ENCODE measurements around the gene ELOVL6. TPM values are rescaled to one million over a fixed set of nuclear protein-coding genes. Genes with fewer than 3 reads are reported as not detected.

ELOVL6 gene
- total RNA-seq, 1 experiment from 2014 or later: 23.5 TPM

DNA sequence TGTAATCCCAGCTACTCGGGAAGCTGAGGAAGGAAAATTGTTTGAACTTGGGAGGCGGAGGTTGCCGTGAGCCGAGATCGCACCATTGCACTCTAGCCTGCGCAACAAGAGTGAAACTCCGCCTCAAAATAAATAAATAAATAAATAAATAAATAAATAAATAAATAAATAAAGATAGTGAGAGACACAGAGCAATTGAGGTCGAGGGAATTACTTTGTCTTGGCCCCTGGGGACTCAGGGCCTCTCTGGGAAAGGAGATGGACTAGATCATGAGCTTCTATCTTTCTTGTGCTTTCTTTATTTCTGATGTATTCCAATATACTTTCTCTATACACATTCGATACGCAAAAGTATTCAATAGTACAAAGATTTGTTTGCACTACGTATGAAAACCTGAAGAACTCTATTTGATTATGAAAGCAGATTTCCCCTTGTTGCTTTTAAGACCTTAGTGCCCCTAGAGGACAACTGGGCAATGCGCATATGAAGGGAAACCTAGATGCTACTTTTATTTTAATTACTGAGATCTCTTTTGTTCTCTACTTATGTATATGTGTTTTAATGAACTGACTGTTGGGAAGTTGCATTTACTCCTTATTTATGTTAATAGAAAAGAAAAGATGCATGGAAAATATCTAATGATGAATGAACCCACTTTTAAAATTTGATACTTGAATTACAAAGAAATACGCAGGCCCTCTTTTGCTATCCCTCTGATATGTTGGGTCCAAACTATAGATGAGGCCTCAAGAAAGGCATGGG, 12.8 kb upstream of the ELOVL6 start:
- no peak overlapping the region for H3K4me3 Mint-ChIP-seq (ENCODE audit: unreplicated experiment)
- ChIA-PET CTCF (interaction anchor here (0.6 to 2.9 kb wide), 17 partner anchors 9 to 639 kb away, joined by 3 to 38 read pairs (median 3); partner anchors contain the start of gene ELOVL6), POLR2A (interaction anchor here (0.6 kb wide), 1 partner anchor 290 kb away, joined by 3 read pairs; no protein-coding TSS in a partner anchor)
- peaks cover 4% of the 10 kb centered on the region for H3K9me3 Mint-ChIP-seq (ENCODE audit: unreplicated experiment)
- H3K4me1 Mint-ChIP-seq (ENCODE audit: insufficient read depth, unreplicated experiment): no peaks in the 10 kb centered on the region
- H3K36me3 Mint-ChIP-seq (ENCODE audit: insufficient read depth, unreplicated experiment): no peaks in the 10 kb centered on the region
- DNase-seq (ENCODE audit: unreplicated experiment): peak; percentile 66
- no peaks in the 10 kb centered on the region for H3K27me3 Mint-ChIP-seq (ENCODE audit: insufficient read depth, unreplicated experiment)
- TF ChIP-seq, protein P1, sequence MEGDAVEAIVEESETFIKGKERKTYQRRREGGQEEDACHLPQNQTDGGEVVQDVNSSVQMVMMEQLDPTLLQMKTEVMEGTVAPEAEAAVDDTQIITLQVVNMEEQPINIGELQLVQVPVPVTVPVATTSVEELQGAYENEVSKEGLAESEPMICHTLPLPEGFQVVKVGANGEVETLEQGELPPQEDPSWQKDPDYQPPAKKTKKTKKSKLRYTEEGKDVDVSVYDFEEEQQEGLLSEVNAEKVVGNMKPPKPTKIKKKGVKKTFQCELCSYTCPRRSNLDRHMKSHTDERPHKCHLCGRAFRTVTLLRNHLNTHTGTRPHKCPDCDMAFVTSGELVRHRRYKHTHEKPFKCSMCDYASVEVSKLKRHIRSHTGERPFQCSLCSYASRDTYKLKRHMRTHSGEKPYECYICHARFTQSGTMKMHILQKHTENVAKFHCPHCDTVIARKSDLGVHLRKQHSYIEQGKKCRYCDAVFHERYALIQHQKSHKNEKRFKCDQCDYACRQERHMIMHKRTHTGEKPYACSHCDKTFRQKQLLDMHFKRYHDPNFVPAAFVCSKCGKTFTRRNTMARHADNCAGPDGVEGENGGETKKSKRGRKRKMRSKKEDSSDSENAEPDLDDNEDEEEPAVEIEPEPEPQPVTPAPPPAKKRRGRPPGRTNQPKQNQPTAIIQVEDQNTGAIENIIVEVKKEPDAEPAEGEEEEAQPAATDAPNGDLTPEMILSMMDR (IDR thresholded peaks at IDR 0.05; ENCODE audit: unreplicated experiment): peak; percentile 79
- intact Hi-C loops (cut with micrococcal nuclease): loop anchor here (1.0 kb wide), 1 partner anchor 161 kb away; no protein-coding TSS in a partner anchor
- BruUV-seq (replicated peaks): no TSS peak
- no peak overlapping the region for H3K27ac Mint-ChIP-seq (ENCODE audit: low read depth, unreplicated experiment)

DNA sequence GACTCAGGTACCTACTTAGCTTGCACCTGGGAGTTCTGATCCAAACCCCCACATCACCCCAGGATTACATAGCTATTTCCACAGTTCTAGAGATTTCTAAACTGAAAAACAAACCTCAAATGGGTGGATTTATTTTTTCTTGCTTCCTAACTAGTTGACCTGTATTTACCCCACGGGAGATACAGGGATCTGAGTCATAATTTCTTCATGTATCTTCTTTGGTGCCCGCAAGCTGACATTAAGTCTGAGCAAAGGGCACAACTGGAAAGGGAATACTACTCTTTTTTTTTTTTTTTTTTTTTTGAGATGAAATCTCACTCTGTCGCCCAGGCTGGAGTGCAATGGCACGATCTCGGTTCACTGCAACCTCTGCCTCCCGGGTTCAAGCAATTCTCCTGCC, 10.0 kb upstream of the ELOVL6 start:
- intact Hi-C loops (cut with micrococcal nuclease): no loop called here
- Mint-ChIP-seq H3K36me3 (ENCODE audit: insufficient read depth, unreplicated experiment) (no peaks in the 10 kb centered on the region), H3K9me3 (ENCODE audit: unreplicated experiment) (peaks cover 8% of the 10 kb centered on the region), H3K27me3 (ENCODE audit: insufficient read depth, unreplicated experiment) (no peaks in the 10 kb centered on the region), H3K27ac (ENCODE audit: low read depth, unreplicated experiment) (no peak overlapping the region), H3K4me3 (ENCODE audit: unreplicated experiment) (no peak overlapping the region), H3K4me1 (ENCODE audit: insufficient read depth, unreplicated experiment) (no peaks in the 10 kb centered on the region)
- TF ChIP-seq, protein P1 (IDR thresholded peaks at IDR 0.05; ENCODE audit: unreplicated experiment): no peak
- DNase-seq (ENCODE audit: unreplicated experiment): peak; percentile 35
- CTCF ChIA-PET: interaction anchor here (0.6 to 2.7 kb wide), 4 partner anchors 16 to 203 kb away, joined by 3 to 14 read pairs (median 3); no protein-coding TSS in a partner anchor
- BruUV-seq (replicated peaks): no TSS peak
- POLR2A ChIA-PET: interaction anchor here (1.0 kb wide), 1 partner anchor 160 kb away, joined by 4 read pairs; no protein-coding TSS in a partner anchor

DNA sequence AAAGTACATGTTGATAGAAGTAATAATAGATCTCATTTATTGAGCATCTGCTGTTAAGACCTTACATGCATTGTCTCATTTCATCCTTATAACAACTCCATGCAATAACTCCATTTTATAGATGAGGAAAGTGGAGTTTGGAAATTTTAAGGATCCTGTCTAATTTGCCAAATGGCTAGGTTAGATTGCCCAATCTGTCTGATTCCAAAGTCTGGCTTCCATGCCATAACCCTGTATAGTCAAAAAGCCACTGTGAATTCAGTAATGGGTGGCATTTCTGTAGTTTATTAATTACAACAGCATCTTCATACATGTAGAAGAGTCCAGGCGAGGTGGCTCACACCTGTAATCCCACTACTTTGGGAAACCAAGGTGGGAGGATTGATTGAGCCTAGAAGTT, 8.8 kb upstream of the ELOVL6 start:
- Mint-ChIP-seq H3K27me3 (ENCODE audit: insufficient read depth, unreplicated experiment) (no peaks in the 10 kb centered on the region), H3K4me1 (ENCODE audit: insufficient read depth, unreplicated experiment) (no peaks in the 10 kb centered on the region), H3K36me3 (ENCODE audit: insufficient read depth, unreplicated experiment) (no peaks in the 10 kb centered on the region), H3K4me3 (ENCODE audit: unreplicated experiment) (no peak overlapping the region), H3K9me3 (ENCODE audit: unreplicated experiment) (peaks cover 8% of the 10 kb centered on the region), H3K27ac (ENCODE audit: low read depth, unreplicated experiment) (no peak overlapping the region)
- ChIA-PET POLR2A (interaction anchor here (0.8 kb wide), 1 partner anchor 14 kb away, joined by 3 read pairs; no protein-coding TSS in a partner anchor), CTCF (interaction anchor here (0.5 to 2.7 kb wide), 4 partner anchors 9 to 158 kb away, joined by 3 to 14 read pairs (median 4); partner anchors contain the start of gene ELOVL6)
- DNase-seq (ENCODE audit: unreplicated experiment): no peak
- intact Hi-C loops (cut with micrococcal nuclease): no loop called here
- TF ChIP-seq, protein P1 (IDR thresholded peaks at IDR 0.05; ENCODE audit: unreplicated experiment): no peak
- no TSS peak for BruUV-seq (replicated peaks)

DNA sequence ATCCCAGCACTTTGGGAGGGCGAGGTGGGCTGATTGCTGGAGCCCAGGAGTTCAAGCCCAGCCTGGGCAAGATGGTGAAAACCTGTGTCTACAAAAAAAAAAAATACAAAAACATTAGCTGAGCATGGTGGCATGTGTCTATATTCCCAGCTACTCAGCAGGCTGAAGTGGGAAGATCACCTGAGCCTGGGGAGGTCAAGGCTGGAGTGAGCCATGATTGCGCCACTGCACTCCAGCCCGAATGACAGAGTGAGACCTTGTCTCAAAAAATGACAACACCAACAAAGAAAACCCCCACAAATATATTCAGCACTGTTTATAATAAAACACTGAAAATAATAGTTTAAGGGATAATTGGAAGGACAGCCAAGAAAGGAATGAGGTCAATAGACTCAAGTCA, 3.6 kb upstream of the ELOVL6 start:
- peaks cover 8% of the 10 kb centered on the region for H3K9me3 Mint-ChIP-seq (ENCODE audit: unreplicated experiment)
- intact Hi-C loops (cut with micrococcal nuclease): no loop called here
- no peak overlapping the region for H3K4me3 Mint-ChIP-seq (ENCODE audit: unreplicated experiment)

More for the DNA sequence above, 3.6 kb upstream of the ELOVL6 start:
- peaks cover 4% of the 10 kb centered on the region for H3K36me3 Mint-ChIP-seq (ENCODE audit: insufficient read depth, unreplicated experiment)
- POLR2A ChIA-PET: no interaction called here
- H3K4me1 Mint-ChIP-seq (ENCODE audit: insufficient read depth, unreplicated experiment): peaks cover 6% of the 10 kb centered on the region
- CTCF ChIA-PET: interaction anchor here (2.3 kb wide), 1 partner anchor 307 kb away, joined by 7 read pairs; no protein-coding TSS in a partner anchor
- no peaks in the 10 kb centered on the region for H3K27me3 Mint-ChIP-seq (ENCODE audit: insufficient read depth, unreplicated experiment)
- no peak overlapping the region for H3K27ac Mint-ChIP-seq (ENCODE audit: low read depth, unreplicated experiment)
- no peak for DNase-seq (ENCODE audit: unreplicated experiment)
- TF ChIP-seq, protein P1 (IDR thresholded peaks at IDR 0.05; ENCODE audit: unreplicated experiment): no peak
- BruUV-seq (replicated peaks): no TSS peak

Measured in MCF 10A (cell line).